Caco-2 (cell line): ENCODE measurements around the gene TRAFD1. TPM values are rescaled to one million over a fixed set of nuclear protein-coding genes. Genes with fewer than 3 reads are reported as not detected.

Experiments used
- BruUV-seq: library from RNA; stranded (reverse); fragments of 400-500 nt; replicated peaks from 2 replicates; lab custom pipeline; 2021; lab: Mats Ljungman, UMichigan
- CTCF ChIA-PET: fragments of 300-600 bp; sonication (Branson Sonifier 250); formaldehyde crosslinking; loops from one replicate; lab custom pipeline; 2022; ENCODE audit warnings: antibody characterized with exemption; lab: Charles Lee
- POLR2A ChIA-PET: fragments of 300-600 bp; sonication (Branson Sonifier 250); formaldehyde crosslinking; loops from one replicate; lab custom pipeline; 2022; ENCODE audit warnings: antibody characterized with exemption; lab: Charles Lee
- DNase-seq, 2 experiments: peaks; one replicate each; pipeline versions ENCODE4 v3.0.0 to v3.0.0-alpha.2; 2020 to 2022
- H3K27me3 ChIP-seq: replicated peaks from 2 replicates; pipeline ENCODE4 v1.6.0; 2011; ENCODE audit warnings: low read length; ENCODE audit not compliant: control insufficient read depth, insufficient read depth
- H3K36me3 ChIP-seq: 2 replicates; pipeline ENCODE4 v1.5.1; 2011; ENCODE audit warnings: low read length; ENCODE audit not compliant: control insufficient read depth, insufficient read depth
- H3K4me1 ChIP-seq: fragments of 250-450 bp; sonication (Bioruptor Pico); 2 replicates; pipeline ENCODE4 v1.5.1; 2020; ENCODE audit warnings: mild to moderate bottlenecking
- H3K4me3 ChIP-seq: 2 replicates; pipeline ENCODE4 v1.5.1; 2011; ENCODE audit warnings: low read depth, mild to moderate bottlenecking, control low read depth, low read length
- H3K9me3 ChIP-seq: fragments of 250-450 bp; sonication (Bioruptor Pico); 2 replicates; pipeline ENCODE4 v1.5.1; 2020; ENCODE audit warnings: mild to moderate bottlenecking, moderate library complexity
- H3K27ac Mint-ChIP-seq: one replicate; pipeline ENCODE4 v1.8.0; 2022; ENCODE audit warnings: mixed read lengths; ENCODE audit not compliant: unreplicated experiment
- H3K27me3 Mint-ChIP-seq: one replicate; pipeline ENCODE4 v1.8.0; 2022; ENCODE audit warnings: mixed read lengths; ENCODE audit not compliant: insufficient read depth, unreplicated experiment
- H3K36me3 Mint-ChIP-seq: one replicate; pipeline ENCODE4 v1.8.0; 2022; ENCODE audit warnings: mild to moderate bottlenecking, mixed read lengths; ENCODE audit not compliant: insufficient read depth, unreplicated experiment
- H3K4me1 Mint-ChIP-seq: one replicate; pipeline ENCODE4 v1.8.0; 2022; ENCODE audit warnings: low read depth, mixed read lengths; ENCODE audit not compliant: unreplicated experiment
- H3K4me3 Mint-ChIP-seq: one replicate; pipeline ENCODE4 v1.8.0; 2022; ENCODE audit warnings: mild to moderate bottlenecking, moderate library complexity, mixed read lengths; ENCODE audit not compliant: unreplicated experiment
- H3K9me3 Mint-ChIP-seq: one replicate; pipeline ENCODE4 v1.8.0; 2022; ENCODE audit warnings: mixed read lengths; ENCODE audit not compliant: unreplicated experiment
- intact Hi-C: fragments of 100-400 bp; cut with micrococcal nuclease; formaldehyde crosslinking; loops from one replicate; pipeline ENCODE4 v1.10.0; 2022; ENCODE audit not compliant: unreplicated experiment
- total RNA-seq: library from RNA; stranded (reverse); gene quantifications from 2 replicates; pipeline ENCODE4 v1.2.3, GENCODE V29; 2022
- TF ChIP-seq, protein P1 (sequence below), 2 experiments: fragments of 200-600 bp in 1 of 2; IDR thresholded peaks; 1 replicate in 1 of 2; 2 replicates in 1 of 2; pipeline versions ENCODE4 v1.5.1 to v1.8.0; 2011 to 2022; ENCODE audit warnings: antibody characterized with exemption in 1 of 2, control low read depth in 1 of 2, inconsistent platforms in 1 of 2, low read depth in 1 of 2, low read length in 1 of 2, mild to moderate bottlenecking in 1 of 2, moderate library complexity in 1 of 2; ENCODE audit not compliant: insufficient read depth in 1 of 2, severe bottlenecking in 1 of 2, unreplicated experiment in 1 of 2

Gene TRAFD1
- total RNA-seq, 1 experiment from 2014 or later, result 25.5 TPM

DNA sequence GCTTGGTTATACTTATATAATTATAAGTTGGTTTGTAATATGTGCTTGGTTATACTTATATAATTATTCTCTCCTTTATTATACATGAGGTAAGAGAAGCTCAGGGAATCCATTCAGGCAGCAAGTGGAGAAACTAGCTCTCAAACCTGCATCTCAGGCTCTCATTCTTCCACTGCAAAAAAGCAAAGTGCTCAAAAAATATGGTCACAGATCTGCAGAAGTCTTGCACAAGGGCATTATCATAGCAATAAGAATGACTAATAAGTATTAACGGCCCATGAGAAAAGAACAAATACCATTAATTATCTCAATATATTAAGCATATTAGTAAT lies 476 bp upstream of the TRAFD1 start:
- no peaks in the 10 kb centered on the region for H3K36me3 ChIP-seq
- TF ChIP-seq, protein P1, sequence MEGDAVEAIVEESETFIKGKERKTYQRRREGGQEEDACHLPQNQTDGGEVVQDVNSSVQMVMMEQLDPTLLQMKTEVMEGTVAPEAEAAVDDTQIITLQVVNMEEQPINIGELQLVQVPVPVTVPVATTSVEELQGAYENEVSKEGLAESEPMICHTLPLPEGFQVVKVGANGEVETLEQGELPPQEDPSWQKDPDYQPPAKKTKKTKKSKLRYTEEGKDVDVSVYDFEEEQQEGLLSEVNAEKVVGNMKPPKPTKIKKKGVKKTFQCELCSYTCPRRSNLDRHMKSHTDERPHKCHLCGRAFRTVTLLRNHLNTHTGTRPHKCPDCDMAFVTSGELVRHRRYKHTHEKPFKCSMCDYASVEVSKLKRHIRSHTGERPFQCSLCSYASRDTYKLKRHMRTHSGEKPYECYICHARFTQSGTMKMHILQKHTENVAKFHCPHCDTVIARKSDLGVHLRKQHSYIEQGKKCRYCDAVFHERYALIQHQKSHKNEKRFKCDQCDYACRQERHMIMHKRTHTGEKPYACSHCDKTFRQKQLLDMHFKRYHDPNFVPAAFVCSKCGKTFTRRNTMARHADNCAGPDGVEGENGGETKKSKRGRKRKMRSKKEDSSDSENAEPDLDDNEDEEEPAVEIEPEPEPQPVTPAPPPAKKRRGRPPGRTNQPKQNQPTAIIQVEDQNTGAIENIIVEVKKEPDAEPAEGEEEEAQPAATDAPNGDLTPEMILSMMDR (IDR thresholded peaks at IDR 0.05; ENCODE audit: insufficient read depth in 1 of 2, low read depth in 1 of 2, low read length in 1 of 2, severe bottlenecking in 1 of 2, unreplicated experiment in 1 of 2), result no peak
- no peaks in the 10 kb centered on the region for H3K27me3 Mint-ChIP-seq
- DNase-seq, result peak in 1 of 2 experiments; percentile 1
- peaks cover 21% of the 10 kb centered on the region for H3K4me1 Mint-ChIP-seq
- ChIA-PET POLR2A (interaction anchor here (0.5 to 1.3 kb wide), 6 partner anchors 8 to 81 kb away, joined by 3 to 5 read pairs (median 4); no protein-coding TSS in a partner anchor), CTCF (interaction anchor here (0.6 to 1.6 kb wide), 2 partner anchors 73 to 283 kb away, joined by 4 to 7 read pairs; partner anchors contain the start of gene MAPKAPK5)
- peak overlapping the region; percentile 42 for H3K27ac Mint-ChIP-seq
- H3K4me3 Mint-ChIP-seq, result peak overlapping the region; percentile 78
- H3K4me3 ChIP-seq, result peak overlapping the region; percentile 24
- intact Hi-C loops, result loop anchor here (10.0 kb wide), 1 partner anchor 260 kb away; the partner anchor contains the start of gene HECTD4
- BruUV-seq, result no TSS peak
- H3K27me3 ChIP-seq, result no peaks in the 10 kb centered on the region
- H3K4me1 ChIP-seq, result peaks cover 10% of the 10 kb centered on the region; the same call in 1 of the 2 replicates
- peaks cover 7% of the 10 kb centered on the region for H3K36me3 Mint-ChIP-seq
- no peaks in the 10 kb centered on the region for H3K9me3 ChIP-seq
- no peaks in the 10 kb centered on the region for H3K9me3 Mint-ChIP-seq

DNA sequence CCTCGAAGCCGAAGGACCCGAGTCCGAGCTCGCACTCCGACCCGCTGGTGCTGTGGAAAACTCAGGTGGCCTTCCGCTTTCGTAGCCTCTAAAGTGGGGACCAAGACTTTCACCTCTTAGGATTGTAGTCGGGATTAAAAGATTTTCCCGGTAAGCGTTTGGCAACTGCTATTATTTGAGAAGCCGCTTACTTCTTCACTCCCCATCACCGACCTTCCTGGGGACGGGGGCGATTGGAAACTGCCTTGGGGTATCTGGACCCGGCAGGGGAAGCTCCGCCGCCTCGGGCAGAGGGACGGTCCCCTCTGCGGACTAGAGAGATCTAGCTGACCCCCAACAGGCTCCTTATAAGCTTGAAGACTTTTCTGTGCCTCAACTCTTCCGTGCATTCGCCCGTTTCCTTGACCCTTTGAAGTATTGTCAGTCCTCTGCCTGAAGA lies 659 bp downstream of the TRAFD1 start:
- POLR2A ChIA-PET, result interaction anchor here (1.0 kb wide), 1 partner anchor 9 kb away, joined by 4 read pairs; no protein-coding TSS in a partner anchor
- H3K27me3 ChIP-seq, result no peaks in the 10 kb centered on the region
- H3K9me3 ChIP-seq, result no peaks in the 10 kb centered on the region
- Mint-ChIP-seq H3K27me3 (no peaks in the 10 kb centered on the region), H3K36me3 (peaks cover 7% of the 10 kb centered on the region), H3K4me1 (peaks cover 21% of the 10 kb centered on the region), H3K27ac (no peak overlapping the region), H3K9me3 (no peaks in the 10 kb centered on the region), H3K4me3 (peak overlapping the region; percentile 78)
- peak in 1 of 2 experiments; percentile 29 for DNase-seq
- peaks cover 14% of the 10 kb centered on the region; the same call in 1 of the 2 replicates for H3K4me1 ChIP-seq
- CTCF ChIA-PET, result interaction anchor here (1.6 kb wide), 1 partner anchor 72 kb away, joined by 7 read pairs; no protein-coding TSS in a partner anchor
- no peaks in the 10 kb centered on the region for H3K36me3 ChIP-seq
- TF ChIP-seq, protein P1 (IDR thresholded peaks at IDR 0.05; ENCODE audit: insufficient read depth in 1 of 2, low read depth in 1 of 2, low read length in 1 of 2, severe bottlenecking in 1 of 2, unreplicated experiment in 1 of 2), result no peak
- H3K4me3 ChIP-seq, result peak overlapping the region; percentile 94
- BruUV-seq, result no TSS peak
- intact Hi-C loops, result loop anchor here (10.0 kb wide), 1 partner anchor 259 kb away; the partner anchor contains the start of gene HECTD4

DNA sequence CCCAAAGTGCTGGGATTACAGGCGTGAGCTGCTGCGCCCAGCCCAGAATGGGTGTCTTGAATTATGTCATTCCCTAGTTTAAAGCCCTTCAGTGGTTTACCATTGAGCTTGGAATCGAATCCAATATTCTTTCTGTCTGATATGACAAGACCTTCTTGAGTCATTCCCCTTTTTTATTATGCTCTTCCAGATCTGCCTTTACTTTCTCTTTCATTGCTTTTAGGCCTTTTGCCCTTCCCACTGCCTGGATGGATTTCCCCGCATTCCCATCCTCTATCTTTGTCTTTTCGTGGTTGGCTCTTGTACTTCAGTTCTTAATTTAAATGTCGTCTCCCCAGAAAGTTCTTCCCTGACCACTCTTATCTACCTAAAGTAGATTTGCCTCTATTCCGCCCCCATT lies 1.6 kb downstream of the TRAFD1 start:
- no peaks in the 10 kb centered on the region for H3K9me3 ChIP-seq
- H3K4me1 ChIP-seq, result peaks cover 14% of the 10 kb centered on the region; the same call in 1 of the 2 replicates
- peak in 1 of 2 experiments; percentile 1 for DNase-seq
- no peak overlapping the region for H3K27ac Mint-ChIP-seq
- ChIA-PET CTCF (no interaction called here), POLR2A (interaction anchor here (0.6 kb wide), 1 partner anchor 90 kb away, joined by 3 read pairs; no protein-coding TSS in a partner anchor)
- H3K4me3 Mint-ChIP-seq, result peak overlapping the region; percentile 78
- no peaks in the 10 kb centered on the region for H3K27me3 Mint-ChIP-seq
- H3K4me1 Mint-ChIP-seq, result peaks cover 16% of the 10 kb centered on the region
- TF ChIP-seq, protein P1 (IDR thresholded peaks at IDR 0.05; ENCODE audit: insufficient read depth in 1 of 2, low read depth in 1 of 2, low read length in 1 of 2, severe bottlenecking in 1 of 2, unreplicated experiment in 1 of 2), result no peak
- H3K36me3 Mint-ChIP-seq, result peaks cover 7% of the 10 kb centered on the region
- H3K9me3 Mint-ChIP-seq, result no peaks in the 10 kb centered on the region
- H3K4me3 ChIP-seq, result no peak overlapping the region
- intact Hi-C loops, result loop anchor here (10.0 kb wide), 1 partner anchor 258 kb away; the partner anchor contains the start of gene HECTD4
- H3K36me3 ChIP-seq, result no peaks in the 10 kb centered on the region
- no peaks in the 10 kb centered on the region for H3K27me3 ChIP-seq
- no TSS peak for BruUV-seq
